HepG2 (cell line): ENCODE results near the gene C11orf54. TPM values are rescaled to one million over a fixed set of nuclear protein-coding genes. Genes with fewer than 3 reads are reported as not detected.

Experiments
- ATAC-seq: fragments of 200-7000 bp; cut with Tn5 transposase; 3 replicates; pipeline ENCODE4 v1.9.1; 2020; ENCODE audit warnings: mild to moderate bottlenecking, moderate library complexity
- BruUV-seq: library from RNA; stranded (reverse); fragments of 400-500 nt; replicated peaks from 2 replicates; lab custom pipeline; 2021; lab: Mats Ljungman, UMichigan
- CTCF ChIA-PET: fragments of 300-600 bp; formaldehyde crosslinking; extraction: SDS; loops from one replicate; lab custom pipeline; 2021; ENCODE audit warnings: low total read pairs, inconsistent platforms, low intra/inter-chr PET ratio; lab: Yijun Ruan, JAX
- POLR2A ChIA-PET: fragments of 350-600 bp; sonication (Branson Sonifier 250); formaldehyde crosslinking; loops from one replicate; lab custom pipeline; 2020; ENCODE audit warnings: antibody characterized with exemption, inconsistent platforms; lab: Yijun Ruan, JAX
- DNase-seq: peaks from one replicate; pipeline ENCODE4 v3.0.0-alpha.2; 2015; ENCODE audit warnings: low spot score
- FAIRE-seq: peaks from 3 replicates; lab custom pipeline; 2011; peaks lifted over from hg19 to GRCh38; lab: Jason Lieb, UNC
- H2AFZ ChIP-seq: one replicate; pipeline ENCODE4 v1.6.1; 2011; ENCODE audit warnings: low read length, inconsistent platforms
- H3K27ac ChIP-seq: fragments of 300-600 bp; 3 replicates; pipeline ENCODE4 v1.8.0; 2011; ENCODE audit warnings: mixed run types, mild to moderate bottlenecking, mixed read lengths, low read length, inconsistent platforms; ENCODE audit not compliant: insufficient read depth; ENCODE audit errors: extremely low read length
- H3K27me3 ChIP-seq, 2 experiments: fragments of 200-600 bp in 1 of 2; 2 replicates in 1 of 2; 3 replicates in 1 of 2; pipeline versions ENCODE4 v1.6.0 to v1.8.0; 2011; ENCODE audit warnings: low read length in 2 of 2, mild to moderate bottlenecking in 2 of 2, moderate library complexity in 2 of 2, inconsistent platforms in 1 of 2; ENCODE audit not compliant: insufficient read depth in 2 of 2, control insufficient read depth in 1 of 2
- H3K36me3 ChIP-seq, 2 experiments: fragments of 200-600 bp in 1 of 2; replicated peaks in 1 of 2; 2 replicates in 1 of 2; 3 replicates in 1 of 2; pipeline versions ENCODE4 v1.5.1 to v1.8.0; 2011; ENCODE audit warnings: low read length in 2 of 2, inconsistent platforms in 1 of 2; ENCODE audit not compliant: insufficient read depth in 2 of 2, control insufficient read depth in 1 of 2
- H3K4me1 ChIP-seq: 2 replicates; pipeline ENCODE4 v1.5.1; 2012; ENCODE audit warnings: low read length, inconsistent platforms; ENCODE audit not compliant: insufficient read depth
- H3K4me2 ChIP-seq: 2 replicates; pipeline ENCODE4 v1.6.0; 2011; ENCODE audit warnings: low read depth, low read length, inconsistent platforms
- H3K4me3 ChIP-seq, 3 experiments: fragments of 200-600 bp in 1 of 3; sonication (generic), shearing (Covaris generic) in 1 of 3; replicated peaks in 1 of 3; 2 replicates each; pipeline ENCODE4 v1.5.1; 2011 to 2016; ENCODE audit warnings: low read length in 3 of 3, inconsistent platforms in 2 of 3, low read depth in 2 of 3, mild to moderate bottlenecking in 2 of 3, control low read depth in 1 of 3, mixed read lengths in 1 of 3; ENCODE audit not compliant: insufficient read depth in 1 of 3
- H3K79me2 ChIP-seq: one replicate; pipeline ENCODE4 v1.6.1; 2011; ENCODE audit warnings: low read length, inconsistent platforms; ENCODE audit not compliant: insufficient read depth
- H3K9ac ChIP-seq: 2 replicates; pipeline ENCODE4 v1.6.0; 2011; ENCODE audit warnings: mild to moderate bottlenecking, low read depth, low read length, inconsistent platforms; ENCODE audit not compliant: insufficient read depth
- H3K9me3 ChIP-seq: 2 replicates; pipeline ENCODE4 v1.5.1; 2012; ENCODE audit warnings: mild to moderate bottlenecking, low read length
- H4K20me1 ChIP-seq: 2 replicates; pipeline ENCODE4 v1.6.0; 2011; ENCODE audit warnings: inconsistent platforms, mild to moderate bottlenecking, low read length, moderate library complexity; ENCODE audit not compliant: insufficient read depth
- AGO2 ChIP-seq: fragments of 200-400 bp; formaldehyde crosslinking; optimal IDR thresholded peaks from 2 replicates; pipeline ENCODE3; 2017; ENCODE audit warnings: mild to moderate bottlenecking, low read depth, low read length, moderate library complexity
- ASH2L ChIP-seq: fragments of 300-600, 200-600 bp; sonication (generic); IDR thresholded peaks from 2 replicates; pipeline ENCODE4 v1.7.0; 2017; ENCODE audit warnings: low read depth, mild to moderate bottlenecking, moderate library complexity, mixed read lengths, low read length; ENCODE audit not compliant: insufficient read length
- CEBPB ChIP-seq: IDR thresholded peaks from 2 replicates; pipeline ENCODE4 v1.6.1; 2011; ENCODE audit warnings: low read depth, low read length, improper control_type of control experiment, borderline replicate concordance
- CEBPG ChIP-seq: IDR thresholded peaks from 2 replicates; pipeline ENCODE4 v1.6.1; 2016
- KAT7 ChIP-seq: IDR thresholded peaks from 2 replicates; pipeline ENCODE4 v1.6.1; 2018; ENCODE audit warnings: borderline replicate concordance, missing compliant biosample characterization
- KLF16 ChIP-seq, 2 experiments: sonication (generic) in 1 of 2; formaldehyde crosslinking in 1 of 2; IDR thresholded peaks; 2 replicates each; pipeline versions ENCODE4 v1.6.1 to v1.8.0; 2016 to 2023; ENCODE audit warnings: missing genetic modification reagents in 2 of 2, missing compliant biosample characterization in 1 of 2
- MAFF ChIP-seq: IDR thresholded peaks from 2 replicates; pipeline ENCODE4 v1.6.1; 2011; ENCODE audit warnings: low read depth, low read length, improper control_type of control experiment
- MAFK ChIP-seq, 2 experiments: IDR thresholded peaks in 1 of 2; conservative IDR thresholded peaks in 1 of 2; 2 replicates each; pipeline ENCODE4 v1.6.1; 2011; ENCODE audit warnings: improper control_type of control experiment in 2 of 2, low read length in 2 of 2
- NFE2L2 ChIP-seq: fragments of 150-350 bp; IDR thresholded peaks from 2 replicates; pipeline ENCODE4 v1.6.1; 2014; ENCODE audit warnings: low read length
- POLR2A ChIP-seq, 2 experiments: IDR thresholded peaks; 2 replicates each; pipeline ENCODE4 v1.6.1; 2011; ENCODE audit warnings: low read depth in 2 of 2, low read length in 2 of 2, mild to moderate bottlenecking in 1 of 2, moderate library complexity in 1 of 2; ENCODE audit not compliant: insufficient read depth in 1 of 2
- RBFOX2 ChIP-seq: fragments of 200-400 bp; formaldehyde crosslinking; IDR thresholded peaks from 2 replicates; pipeline ENCODE4 v1.6.1; 2017; ENCODE audit warnings: low read depth, mild to moderate bottlenecking, low read length
- SNAI1 ChIP-seq: sonication (generic); formaldehyde crosslinking; IDR thresholded peaks from 2 replicates; pipeline ENCODE4 v1.5.0; 2020; ENCODE audit warnings: mild to moderate bottlenecking, missing genetic modification reagents, borderline replicate concordance
- WIZ ChIP-seq: sonication (generic); formaldehyde crosslinking; IDR thresholded peaks from 2 replicates; pipeline ENCODE4 v1.5.1; 2020; ENCODE audit warnings: mild to moderate bottlenecking, missing genetic modification reagents
- XRCC5 ChIP-seq: fragments of 200-400 bp; formaldehyde crosslinking; optimal IDR thresholded peaks from 2 replicates; pipeline ENCODE3; 2017; ENCODE audit warnings: mild to moderate bottlenecking, low read length
- ZNF503 ChIP-seq: sonication (generic); formaldehyde crosslinking; IDR thresholded peaks from 2 replicates; pipeline ENCODE4 v1.4.0; 2020; ENCODE audit warnings: missing genetic modification reagents
- ZNF660 ChIP-seq: sonication (generic); formaldehyde crosslinking; IDR thresholded peaks from 2 replicates; pipeline ENCODE4 v1.5.1; 2020; ENCODE audit warnings: mild to moderate bottlenecking, low read depth, missing genetic modification reagents, borderline replicate concordance
- WGBS: methylation state at CpG from one replicate; pipeline ENCODE4 v1.1.6; 2017; ENCODE audit warnings: low lambda C conversion rate; 5-methylcytosine and 5-hydroxymethylcytosine counted together
- in situ Hi-C: cut with HindIII; loops from 2 replicates; pipeline ENCODE4 v1.10.0; 2017; ENCODE audit warnings: low pct_unique_long_range_greater_than_20kb; ENCODE audit not compliant: extremely low pct_ligation_motif_present
- intact Hi-C: fragments of 100-400 bp; cut with micrococcal nuclease; formaldehyde crosslinking; loops from one replicate; pipeline ENCODE4 v1.10.0; 2022; ENCODE audit not compliant: unreplicated experiment
- polyA plus RNA-seq, 8 experiments: library from polyadenylated mRNA; depleted of rRNA in 3 of 8; stranded (reverse) in 7 of 8; unstranded in 1 of 8; fragments of >200 nt; fragmentation: Illumina TruSeq in 4 of 8; extraction: Trizol in 4 of 8; gene quantifications; 2 replicates each; pipeline versions ENCODE4 v1.2.1 to v1.2.3, GENCODE V29; 2011 to 2016; ENCODE audit warnings: low read depth in 4 of 8, missing spikeins in 1 of 8, mixed read lengths in 1 of 8; ENCODE audit not compliant: insufficient read depth in 1 of 8
- total RNA-seq, 5 experiments: library from RNA; depleted of rRNA; stranded (reverse); fragments of >200 nt; fragmentation: Illumina TruSeq; extraction: Trizol; gene quantifications; 2 replicates each; pipeline ENCODE4 v1.2.3, GENCODE V29; 2016; ENCODE audit warnings: low read depth in 1 of 5

The C11orf54 gene
- total and polyA plus RNA-seq, 2 of the 13 experiments (the other 11 are each of a cell fraction or from before 2014, with no cell fraction given): 42.7 to 50.1 TPM

GRCh38 chr11:93736129-93736528, 5.3 kb upstream of the C11orf54 start:
- FAIRE-seq (no peak), ATAC-seq (no peak), DNase-seq (no peak)
- Histone ChIP-seq H3K9ac (no peak overlapping the region), H3K79me2 (peaks cover 69% of the 10 kb centered on the region), H3K4me2 (peak overlapping the region; percentile 93), H3K27ac (no peak overlapping the region), H3K4me3 (peak overlapping the region in 2 of 3 experiments; percentile 1 to 12; a peak in 1 of 6 replicates), H3K36me3 (peaks cover 13 to 78% of the 10 kb centered on the region in 2 experiments), H4K20me1 (peaks cover 81% of the 10 kb centered on the region), H3K27me3 (no peaks in the 10 kb centered on the region; a peak in 2 of 5 replicates), H3K4me1 (peaks cover 69% of the 10 kb centered on the region), H3K9me3 (no peaks in the 10 kb centered on the region), H2AFZ (no peak overlapping the region)
- in situ Hi-C loops: no loop called here
- intact Hi-C loops: no loop called here
- BruUV-seq: no TSS peak
- POLR2A ChIA-PET: interaction anchor here (1.4 kb wide), 1 partner anchor 48 kb away, joined by 5 read pairs; the partner anchor contains the start of gene MED17
- peak; percentile 44; the same call in 1 of the 2 replicates for TF ChIP-seq RBFOX2
- no peak for TF ChIP-seq WIZ (CRISPR knock-in tag)
- peak; percentile 22; the same call in 1 of the 2 replicates for TF ChIP-seq CEBPG (CRISPR knock-in tag)
- peak; percentile 69; the same call in 1 of the 2 replicates for TF ChIP-seq CEBPB
- CTCF ChIA-PET: no interaction called here

- H4K20me1 ChIP-seq: peaks cover 65% of the 10 kb centered on the region
- ATAC-seq (no peak), DNase-seq (no peak), FAIRE-seq (no peak)
- peaks cover 13 to 60% of the 10 kb centered on the region in 2 experiments for H3K36me3 ChIP-seq
- in situ Hi-C loops: no loop called here
- CTCF ChIA-PET: no interaction called here
- no peak overlapping the region for H2AFZ ChIP-seq
- peaks cover 0 to 2% of the 10 kb centered on the region in 2 experiments; a peak in 2 of 5 replicates for H3K27me3 ChIP-seq
- no TSS peak for BruUV-seq
- intact Hi-C loops: no loop called here
- peaks cover 66% of the 10 kb centered on the region for H3K4me1 ChIP-seq
- H3K4me3 ChIP-seq: peak overlapping the region; percentile 79 to 90 (median 85); a peak in 5 of 6 replicates
- H3K9me3 ChIP-seq: no peaks in the 10 kb centered on the region
- POLR2A ChIA-PET: interaction anchor here (1.1 to 1.9 kb wide), 3 partner anchors 9 to 13 kb away, joined by 3 to 6 read pairs (median 4); no protein-coding TSS in a partner anchor
- peak overlapping the region; percentile 93 for H3K4me2 ChIP-seq
- TF ChIP-seq NFE2L2: peak; percentile 80
- TF ChIP-seq XRCC5: no peak
- peak; percentile 24 for TF ChIP-seq ASH2L
- 0 out of 2 replicates have a peak, but pooled peaks have one; percentile 2 for TF ChIP-seq ZNF503 (CRISPR knock-in tag)
- peak; percentile 70 for TF ChIP-seq AGO2
- TF ChIP-seq MAFK (conservative IDR thresholded peaks at IDR 0.05 in 1 of 2, IDR thresholded peaks at IDR 0.05 in 1 of 2; ENCODE audit: low read length in 2 of 2): peak; percentile 94 to 95
- peak in 1 of 2 experiments; percentile 18; a peak in 1 of 4 replicates for TF ChIP-seq POLR2A (IDR thresholded peaks at IDR 0.05; ENCODE audit: insufficient read depth in 1 of 2, low read depth in 2 of 2, low read length in 2 of 2)
- TF ChIP-seq RBFOX2: peak; percentile 81
- 0 out of 2 replicates have a peak, but pooled peaks have one; percentile 2 for TF ChIP-seq KAT7
- TF ChIP-seq KLF16 (CRISPR knock-in tag; IDR thresholded peaks at IDR 0.05): 0 out of 4 replicates have a peak, but pooled peaks of 1 of the 2 experiments have one; percentile 16
- no peak for TF ChIP-seq ZNF660 (CRISPR knock-in tag)
- peak; percentile 94 for TF ChIP-seq MAFF
- TF ChIP-seq SNAI1: no peak
- H3K9ac ChIP-seq: peak overlapping the region; percentile 100
- H3K27ac ChIP-seq: peak overlapping the region; percentile 30
- 17% methylated on average over 6 of the region's 6 CpGs for WGBS
- peaks cover 86% of the 10 kb centered on the region for H3K79me2 ChIP-seq
These were observed 3.4 kb upstream of the C11orf54 start for GRCh38 chr11:93737904-93738612.
